ENCODE measurements around the gene NT5C3B. TPM values are rescaled to one million over a fixed set of nuclear protein-coding genes. Genes with fewer than 3 reads are reported as not detected.

NT5C3B gene
- polyA plus RNA-seq, 1 of the 3 experiments (the other 2 are of a cell fraction) = 87.4 TPM

- Histone ChIP-seq H3K4me1 (ENCODE audit: control insufficient read depth in 1 of 2, insufficient read depth in 2 of 2, low read depth in 1 of 2, low read length in 1 of 2) (no peaks in the 10 kb centered on the region), H3K9me3 (no peaks in the 10 kb centered on the region), H3K9ac (no peak overlapping the region), H3K36me3 (replicated peaks in 1 of 2; ENCODE audit: control insufficient read depth in 1 of 2, insufficient read depth in 2 of 2, low read length in 1 of 2) (peaks cover 3 to 32% of the 10 kb centered on the region in 2 experiments), H4K20me1 (ENCODE audit: insufficient read depth) (no peaks in the 10 kb centered on the region), H2AFZ (ENCODE audit: low read depth) (no peak overlapping the region), H3K4me2 (no peak overlapping the region), H3K27ac (ENCODE audit: low read depth in 2 of 2, low read length in 1 of 2) (no peak overlapping the region), H3K27me3 (ENCODE audit: insufficient read depth) (no peaks in the 10 kb centered on the region), H3K79me2 (ENCODE audit: insufficient read depth) (no peaks in the 10 kb centered on the region), H3K4me3 (ENCODE audit: low read depth in 2 of 2, low read length in 1 of 2) (no peak overlapping the region), H3K9me2 (no peaks in the 10 kb centered on the region), H3F3A (replicated peaks; ENCODE audit: insufficient read depth) (peaks cover 9% of the 10 kb centered on the region)
- TF ChIP-seq, protein P1, sequence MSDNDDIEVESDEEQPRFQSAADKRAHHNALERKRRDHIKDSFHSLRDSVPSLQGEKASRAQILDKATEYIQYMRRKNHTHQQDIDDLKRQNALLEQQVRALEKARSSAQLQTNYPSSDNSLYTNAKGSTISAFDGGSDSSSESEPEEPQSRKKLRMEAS (IDR thresholded peaks at IDR 0.05; ENCODE audit: low read depth) = no peak
- TF ChIP-seq TCF12 (IDR thresholded peaks at IDR 0.05) (no peak), TAF1 (IDR thresholded peaks at IDR 0.05; ENCODE audit: borderline replicate concordance, low read depth, low read length) (no peak), RCOR1 (IDR thresholded peaks at IDR 0.05; ENCODE audit: low read length) (no peak), YY1 (IDR thresholded peaks at IDR 0.05; ENCODE audit: low read depth) (no peak), MEF2A (IDR thresholded peaks at IDR 0.05; ENCODE audit: borderline replicate concordance, low read depth) (no peak), RFX5 (IDR thresholded peaks at IDR 0.05; ENCODE audit: low read length) (no peak), ELF1 (IDR thresholded peaks at IDR 0.05) (no peak)
- TF ChIP-seq, protein P2, sequence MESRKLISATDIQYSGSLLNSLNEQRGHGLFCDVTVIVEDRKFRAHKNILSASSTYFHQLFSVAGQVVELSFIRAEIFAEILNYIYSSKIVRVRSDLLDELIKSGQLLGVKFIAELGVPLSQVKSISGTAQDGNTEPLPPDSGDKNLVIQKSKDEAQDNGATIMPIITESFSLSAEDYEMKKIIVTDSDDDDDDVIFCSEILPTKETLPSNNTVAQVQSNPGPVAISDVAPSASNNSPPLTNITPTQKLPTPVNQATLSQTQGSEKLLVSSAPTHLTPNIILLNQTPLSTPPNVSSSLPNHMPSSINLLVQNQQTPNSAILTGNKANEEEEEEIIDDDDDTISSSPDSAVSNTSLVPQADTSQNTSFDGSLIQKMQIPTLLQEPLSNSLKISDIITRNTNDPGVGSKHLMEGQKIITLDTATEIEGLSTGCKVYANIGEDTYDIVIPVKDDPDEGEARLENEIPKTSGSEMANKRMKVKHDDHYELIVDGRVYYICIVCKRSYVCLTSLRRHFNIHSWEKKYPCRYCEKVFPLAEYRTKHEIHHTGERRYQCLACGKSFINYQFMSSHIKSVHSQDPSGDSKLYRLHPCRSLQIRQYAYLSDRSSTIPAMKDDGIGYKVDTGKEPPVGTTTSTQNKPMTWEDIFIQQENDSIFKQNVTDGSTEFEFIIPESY (IDR thresholded peaks at IDR 0.05; ENCODE audit: borderline replicate concordance, low read depth) = no peak
- TF ChIP-seq, protein P3, sequence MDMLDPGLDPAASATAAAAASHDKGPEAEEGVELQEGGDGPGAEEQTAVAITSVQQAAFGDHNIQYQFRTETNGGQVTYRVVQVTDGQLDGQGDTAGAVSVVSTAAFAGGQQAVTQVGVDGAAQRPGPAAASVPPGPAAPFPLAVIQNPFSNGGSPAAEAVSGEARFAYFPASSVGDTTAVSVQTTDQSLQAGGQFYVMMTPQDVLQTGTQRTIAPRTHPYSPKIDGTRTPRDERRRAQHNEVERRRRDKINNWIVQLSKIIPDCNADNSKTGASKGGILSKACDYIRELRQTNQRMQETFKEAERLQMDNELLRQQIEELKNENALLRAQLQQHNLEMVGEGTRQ (IDR thresholded peaks at IDR 0.05; ENCODE audit: borderline replicate concordance, low read depth, low read length) = no peak
- ChIA-PET POLR2A (interaction anchor here (0.5 to 1.2 kb wide), 2 partner anchors 9 to 20 kb away, joined by 3 read pairs; no protein-coding TSS in a partner anchor), CTCF (interaction anchor here (1.0 kb wide), 2 partner anchors 12 to 240 kb away, joined by 3 to 5 read pairs; partner anchors contain the start of gene P3H4)
- DNase-seq = no peak
- WGBS (ENCODE audit: low lambda C conversion rate) = 87% methylated on average over 6 of the region's 7 CpGs
These were observed 11.9 kb downstream of the NT5C3B start for GRCh38 chr17:41824086-41824485.

DNA sequence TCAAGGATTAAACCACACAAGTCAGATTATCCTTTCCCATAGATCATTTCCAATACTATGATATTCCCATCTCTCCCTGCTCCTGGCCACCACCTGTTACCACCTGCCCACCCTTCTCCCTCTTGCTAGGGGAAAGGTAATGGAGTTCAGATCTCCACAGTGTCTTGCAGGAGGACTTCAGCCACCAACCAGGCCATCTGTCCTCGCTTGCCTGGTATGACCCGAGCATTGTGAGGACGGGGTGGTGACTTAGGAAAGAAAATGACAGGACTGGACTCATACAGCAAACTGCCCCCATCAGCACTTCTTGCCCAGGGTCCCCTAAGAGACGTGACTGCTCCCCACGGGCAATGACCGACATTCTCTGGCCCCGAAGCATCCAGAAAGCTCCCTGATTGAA lies 12.5 kb downstream of the NT5C3B start:
- 93% methylated on average over 7 of the region's 7 CpGs for WGBS (ENCODE audit: low lambda C conversion rate)
- Histone ChIP-seq H3F3A (replicated peaks; ENCODE audit: insufficient read depth) (peaks cover 9% of the 10 kb centered on the region), H3K36me3 (replicated peaks in 1 of 2; ENCODE audit: control insufficient read depth in 1 of 2, insufficient read depth in 2 of 2, low read length in 1 of 2) (peaks cover 3 to 32% of the 10 kb centered on the region in 2 experiments), H3K4me1 (ENCODE audit: control insufficient read depth in 1 of 2, insufficient read depth in 2 of 2, low read depth in 1 of 2, low read length in 1 of 2) (no peaks in the 10 kb centered on the region), H2AFZ (ENCODE audit: low read depth) (no peak overlapping the region), H3K27me3 (ENCODE audit: insufficient read depth) (no peaks in the 10 kb centered on the region), H4K20me1 (ENCODE audit: insufficient read depth) (no peaks in the 10 kb centered on the region), H3K9ac (no peak overlapping the region), H3K4me2 (no peak overlapping the region), H3K79me2 (ENCODE audit: insufficient read depth) (no peaks in the 10 kb centered on the region), H3K27ac (ENCODE audit: low read depth in 2 of 2, low read length in 1 of 2) (no peak overlapping the region), H3K4me3 (ENCODE audit: low read depth in 2 of 2, low read length in 1 of 2) (no peak overlapping the region), H3K9me3 (no peaks in the 10 kb centered on the region), H3K9me2 (no peaks in the 10 kb centered on the region)
- ChIA-PET CTCF (interaction anchor here (1.0 kb wide), 2 partner anchors 12 to 240 kb away, joined by 3 to 5 read pairs; partner anchors contain the start of gene P3H4), POLR2A (interaction anchor here (0.5 to 1.2 kb wide), 2 partner anchors 9 to 20 kb away, joined by 3 read pairs; no protein-coding TSS in a partner anchor)
- DNase-seq = no peak
- TF ChIP-seq, protein P1 (IDR thresholded peaks at IDR 0.05; ENCODE audit: low read depth) = no peak
- TF ChIP-seq, protein P2 (IDR thresholded peaks at IDR 0.05; ENCODE audit: borderline replicate concordance, low read depth) = no peak
- TF ChIP-seq, protein P4, sequence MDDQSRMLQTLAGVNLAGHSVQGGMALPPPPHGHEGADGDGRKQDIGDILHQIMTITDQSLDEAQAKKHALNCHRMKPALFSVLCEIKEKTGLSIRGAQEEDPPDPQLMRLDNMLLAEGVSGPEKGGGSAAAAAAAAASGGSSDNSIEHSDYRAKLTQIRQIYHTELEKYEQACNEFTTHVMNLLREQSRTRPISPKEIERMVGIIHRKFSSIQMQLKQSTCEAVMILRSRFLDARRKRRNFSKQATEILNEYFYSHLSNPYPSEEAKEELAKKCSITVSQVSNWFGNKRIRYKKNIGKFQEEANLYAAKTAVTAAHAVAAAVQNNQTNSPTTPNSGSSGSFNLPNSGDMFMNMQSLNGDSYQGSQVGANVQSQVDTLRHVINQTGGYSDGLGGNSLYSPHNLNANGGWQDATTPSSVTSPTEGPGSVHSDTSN (IDR thresholded peaks at IDR 0.05) = no peak
- TF ChIP-seq FOSL2 (IDR thresholded peaks at IDR 0.05; ENCODE audit: borderline replicate concordance, low read depth) = no peak
- TF ChIP-seq, protein P5, sequence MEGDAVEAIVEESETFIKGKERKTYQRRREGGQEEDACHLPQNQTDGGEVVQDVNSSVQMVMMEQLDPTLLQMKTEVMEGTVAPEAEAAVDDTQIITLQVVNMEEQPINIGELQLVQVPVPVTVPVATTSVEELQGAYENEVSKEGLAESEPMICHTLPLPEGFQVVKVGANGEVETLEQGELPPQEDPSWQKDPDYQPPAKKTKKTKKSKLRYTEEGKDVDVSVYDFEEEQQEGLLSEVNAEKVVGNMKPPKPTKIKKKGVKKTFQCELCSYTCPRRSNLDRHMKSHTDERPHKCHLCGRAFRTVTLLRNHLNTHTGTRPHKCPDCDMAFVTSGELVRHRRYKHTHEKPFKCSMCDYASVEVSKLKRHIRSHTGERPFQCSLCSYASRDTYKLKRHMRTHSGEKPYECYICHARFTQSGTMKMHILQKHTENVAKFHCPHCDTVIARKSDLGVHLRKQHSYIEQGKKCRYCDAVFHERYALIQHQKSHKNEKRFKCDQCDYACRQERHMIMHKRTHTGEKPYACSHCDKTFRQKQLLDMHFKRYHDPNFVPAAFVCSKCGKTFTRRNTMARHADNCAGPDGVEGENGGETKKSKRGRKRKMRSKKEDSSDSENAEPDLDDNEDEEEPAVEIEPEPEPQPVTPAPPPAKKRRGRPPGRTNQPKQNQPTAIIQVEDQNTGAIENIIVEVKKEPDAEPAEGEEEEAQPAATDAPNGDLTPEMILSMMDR (IDR thresholded peaks at IDR 0.05) = no peak
- TF ChIP-seq RFX5 (IDR thresholded peaks at IDR 0.05; ENCODE audit: low read length) = no peak
- TF ChIP-seq ELF1 (IDR thresholded peaks at IDR 0.05) = no peak
- no peak for TF ChIP-seq TEAD4 (IDR thresholded peaks at IDR 0.05; ENCODE audit: borderline replicate concordance, insufficient read depth)
- TF ChIP-seq TCF12 (IDR thresholded peaks at IDR 0.05) = no peak
- no peak for TF ChIP-seq YY1 (IDR thresholded peaks at IDR 0.05; ENCODE audit: low read depth)
- no peak for TF ChIP-seq IRF3 (IDR thresholded peaks at IDR 0.05; ENCODE audit: low read depth, low read length)
- TF ChIP-seq POLR2AphosphoS5 (IDR thresholded peaks at IDR 0.05; ENCODE audit: low read depth, low read length) = no peak

Data from SK-N-SH (cell line).